ENCODE measurements around the gene EPB41L4A. TPM values are rescaled to one million over a fixed set of nuclear protein-coding genes. Genes with fewer than 3 reads are reported as not detected.
A peak's percentile ranks its signal among the peaks of the same experiment; 100 is the strongest.
"Not testable (repeated sequence)": the region's sequence is repeated elsewhere in the genome, so short reads cannot be mapped to it uniquely, and the experiment has no call there.

Gene EPB41L4A
- total RNA-seq, 3 donors from 2014 or later, result 11.8 to 18.2 (median 13.2) TPM

DNA sequence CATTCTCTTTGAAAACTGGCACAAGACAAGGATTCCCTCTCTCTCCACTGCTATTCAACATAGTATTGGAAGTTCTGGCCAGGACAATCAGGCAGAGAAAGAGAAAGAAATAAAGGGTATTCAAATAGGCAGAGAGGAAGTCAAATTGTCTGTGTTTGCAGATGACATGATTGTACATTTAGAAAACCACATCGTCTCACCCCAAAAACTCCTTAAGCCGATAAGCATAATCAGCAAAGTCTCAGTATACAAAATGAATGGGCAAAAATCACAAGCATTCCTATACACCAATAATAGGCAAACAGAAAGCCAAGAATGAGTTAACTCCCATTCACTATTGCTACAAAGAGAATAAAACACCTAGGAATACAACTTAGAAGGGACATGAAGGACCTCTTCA, 21.0 kb upstream of the EPB41L4A start:
- TF ChIP-seq, protein P1, sequence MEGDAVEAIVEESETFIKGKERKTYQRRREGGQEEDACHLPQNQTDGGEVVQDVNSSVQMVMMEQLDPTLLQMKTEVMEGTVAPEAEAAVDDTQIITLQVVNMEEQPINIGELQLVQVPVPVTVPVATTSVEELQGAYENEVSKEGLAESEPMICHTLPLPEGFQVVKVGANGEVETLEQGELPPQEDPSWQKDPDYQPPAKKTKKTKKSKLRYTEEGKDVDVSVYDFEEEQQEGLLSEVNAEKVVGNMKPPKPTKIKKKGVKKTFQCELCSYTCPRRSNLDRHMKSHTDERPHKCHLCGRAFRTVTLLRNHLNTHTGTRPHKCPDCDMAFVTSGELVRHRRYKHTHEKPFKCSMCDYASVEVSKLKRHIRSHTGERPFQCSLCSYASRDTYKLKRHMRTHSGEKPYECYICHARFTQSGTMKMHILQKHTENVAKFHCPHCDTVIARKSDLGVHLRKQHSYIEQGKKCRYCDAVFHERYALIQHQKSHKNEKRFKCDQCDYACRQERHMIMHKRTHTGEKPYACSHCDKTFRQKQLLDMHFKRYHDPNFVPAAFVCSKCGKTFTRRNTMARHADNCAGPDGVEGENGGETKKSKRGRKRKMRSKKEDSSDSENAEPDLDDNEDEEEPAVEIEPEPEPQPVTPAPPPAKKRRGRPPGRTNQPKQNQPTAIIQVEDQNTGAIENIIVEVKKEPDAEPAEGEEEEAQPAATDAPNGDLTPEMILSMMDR (IDR thresholded peaks at IDR 0.05), result no peak
- no peaks in the 10 kb centered on the region for H3K9me3 ChIP-seq
- DNase-seq (no peak), ATAC-seq (no peak)
- intact Hi-C loops (cut with DNase I, micrococcal nuclease), result no loop called here
- no peaks in the 10 kb centered on the region for H3K4me1 ChIP-seq (ENCODE audit: low read depth)
- no peaks in the 10 kb centered on the region for H3K36me3 ChIP-seq (ENCODE audit: low read depth)
- no peak overlapping the region for H3K4me3 ChIP-seq

DNA sequence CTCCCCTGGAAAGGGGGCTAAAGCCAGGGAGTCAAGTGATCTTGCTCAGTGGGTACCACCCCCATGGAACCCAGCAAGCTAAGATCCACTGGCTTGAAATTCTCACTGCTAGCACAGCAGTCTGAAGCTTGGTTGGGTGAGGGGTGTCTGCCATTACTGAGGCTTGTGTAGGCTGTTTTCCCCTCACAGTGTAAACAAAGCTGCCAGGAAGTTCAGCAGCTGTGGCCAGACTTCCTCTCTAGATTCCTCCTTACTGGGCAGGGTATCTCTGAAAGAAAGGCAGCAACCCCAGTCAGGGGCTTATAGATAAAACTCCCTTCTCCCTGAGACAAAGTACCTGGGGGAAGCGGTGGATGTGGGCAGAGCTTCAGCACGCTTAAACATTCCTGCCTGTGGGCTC, 17.1 kb upstream of the EPB41L4A start:
- Histone ChIP-seq H3K9me3 (no peaks in the 10 kb centered on the region), H3K4me1 (ENCODE audit: low read depth) (no peaks in the 10 kb centered on the region), H3K36me3 (ENCODE audit: low read depth) (no peaks in the 10 kb centered on the region), H3K4me3 (no peak overlapping the region)
- intact Hi-C loops (cut with DNase I, micrococcal nuclease), result no loop called here
- TF ChIP-seq, protein P1 (IDR thresholded peaks at IDR 0.05), result no peak
- no peak for DNase-seq
- ATAC-seq, result no peak

GRCh38 chr5:112434641-112435040, 15.6 kb upstream of the EPB41L4A start:
- Histone ChIP-seq H3K9me3 (no peaks in the 10 kb centered on the region), H3K36me3 (ENCODE audit: low read depth) (no peaks in the 10 kb centered on the region), H3K4me1 (ENCODE audit: low read depth) (no peaks in the 10 kb centered on the region), H3K4me3 (no peak overlapping the region)
- no peak for DNase-seq
- intact Hi-C loops (cut with DNase I, micrococcal nuclease), result no loop called here
- TF ChIP-seq, protein P1 (IDR thresholded peaks at IDR 0.05), result no peak
- ATAC-seq, result no peak

DNA sequence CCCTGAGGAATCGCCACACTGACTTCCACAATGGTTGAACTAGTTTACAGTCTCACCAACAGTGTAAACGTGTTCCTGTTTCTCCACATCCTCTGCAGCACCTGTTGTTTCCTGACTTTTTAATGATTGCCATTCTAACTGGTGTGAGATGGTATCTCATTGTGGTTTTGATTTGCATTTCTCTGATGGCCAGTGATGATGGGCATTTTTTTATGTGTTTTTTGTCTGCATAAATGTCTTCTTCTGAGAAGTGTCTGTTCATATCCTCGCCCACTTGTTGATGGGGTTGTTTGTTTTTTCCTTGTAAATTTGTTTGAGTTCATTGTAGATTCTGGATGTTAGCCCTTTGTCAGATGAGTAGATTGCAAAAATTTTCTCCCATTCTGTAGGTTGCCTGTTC, 7.1 kb upstream of the EPB41L4A start:
- intact Hi-C loops (cut with DNase I, micrococcal nuclease), result loop anchor here in 1 of 2 donors (10.0 kb wide), 1 partner anchor 251 kb away; no protein-coding TSS in a partner anchor
- not testable (repeated sequence) for DNase-seq; H3K4me1 ChIP-seq (ENCODE audit: low read depth); H3K4me3 ChIP-seq; H3K9me3 ChIP-seq; ATAC-seq; H3K36me3 ChIP-seq (ENCODE audit: low read depth)

DNA sequence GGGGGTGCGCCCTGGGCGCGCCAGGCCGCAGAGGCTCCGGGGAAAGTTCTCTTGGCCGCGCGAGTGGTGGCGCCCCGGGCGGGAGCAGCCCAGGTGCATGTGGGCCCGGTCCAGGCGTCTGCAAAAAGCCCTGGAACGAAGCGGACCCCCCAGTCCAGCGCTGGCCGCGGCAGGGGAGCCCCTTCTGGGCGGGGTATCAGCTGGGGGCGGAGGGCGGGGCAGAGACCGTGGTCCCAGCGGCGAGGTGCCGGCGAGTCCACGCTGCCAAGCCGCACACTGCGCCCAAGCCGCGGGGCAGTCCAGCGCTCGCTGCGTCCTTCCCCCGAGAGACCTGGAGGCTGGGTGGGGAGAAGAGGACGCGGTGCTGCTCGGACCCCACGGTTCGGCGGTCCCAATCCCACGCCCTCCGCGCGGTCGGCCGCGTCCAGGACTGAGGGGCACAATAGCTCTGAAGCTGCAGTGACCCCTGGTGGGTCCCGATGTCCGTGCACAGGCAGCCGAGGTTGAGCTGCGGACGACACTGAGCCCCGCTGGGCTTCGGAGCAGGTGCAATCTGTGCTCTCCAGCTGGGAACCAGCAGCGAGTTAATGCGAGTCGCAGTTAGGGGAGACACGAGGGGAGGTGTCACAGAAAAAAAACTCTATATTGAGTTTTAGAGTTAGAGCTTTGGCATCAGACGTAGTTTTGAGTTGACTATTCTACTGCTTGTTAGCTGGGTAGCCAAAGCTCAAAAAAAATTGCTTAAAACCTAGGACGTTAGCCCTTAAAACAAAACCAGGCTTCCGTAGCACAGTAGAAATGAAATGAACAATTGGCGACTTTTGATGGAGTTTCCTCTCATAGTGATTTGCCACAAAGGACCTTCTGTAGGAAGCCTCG, 1.1 kb upstream of the EPB41L4A start:
- TF ChIP-seq, protein P1 (IDR thresholded peaks at IDR 0.05), result peak; percentile 80
- Histone ChIP-seq H3K36me3 (ENCODE audit: low read depth) (no peaks in the 10 kb centered on the region), H3K9me3 (no peaks in the 10 kb centered on the region), H3K4me3 (peak overlapping the region; percentile 64), H3K4me1 (ENCODE audit: low read depth) (no peaks in the 10 kb centered on the region)
- DNase-seq (peak; percentile 86 to 92 (median 90)), ATAC-seq (peak; percentile 89)
- intact Hi-C loops (cut with DNase I, micrococcal nuclease), result loop anchor here in 1 of 2 donors (10.0 kb wide), 1 partner anchor 245 kb away; no protein-coding TSS in a partner anchor

DNA sequence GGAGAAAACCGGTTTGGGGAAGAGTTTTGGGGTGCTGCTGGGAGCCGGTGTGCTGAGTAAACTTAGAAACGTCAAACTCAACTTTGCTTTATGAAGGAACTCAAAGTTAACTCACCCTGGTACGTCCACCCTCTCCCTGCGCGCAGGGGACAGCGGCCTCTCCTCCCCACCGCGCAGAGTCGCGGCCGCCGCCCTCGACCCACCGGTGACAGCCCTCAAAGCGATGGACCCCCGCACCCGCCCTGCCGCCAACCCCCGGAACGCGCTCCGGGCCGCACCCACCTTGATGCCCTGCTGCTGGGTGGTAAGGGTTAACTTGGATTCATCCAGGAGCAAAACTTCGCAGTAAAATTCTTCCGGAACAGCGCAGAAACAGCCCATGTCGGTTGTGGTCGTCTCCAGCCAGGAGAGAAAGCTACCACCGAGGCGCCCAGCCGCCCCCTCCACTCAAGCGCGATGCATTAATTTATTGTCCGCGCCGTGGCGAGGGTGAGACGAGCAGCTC, 366 bp downstream of the EPB41L4A start:
- Histone ChIP-seq H3K4me1 (ENCODE audit: low read depth) (no peaks in the 10 kb centered on the region), H3K9me3 (no peaks in the 10 kb centered on the region), H3K36me3 (ENCODE audit: low read depth) (no peaks in the 10 kb centered on the region), H3K4me3 (peak overlapping the region; percentile 64)
- peak; percentile 5 for ATAC-seq
- DNase-seq, result peak; percentile 24 to 51 (median 50)
- TF ChIP-seq, protein P1 (IDR thresholded peaks at IDR 0.05), result no peak
- intact Hi-C loops (cut with DNase I, micrococcal nuclease), result no loop called here
